SH-SY5Y (cell line): Measurements from ENCODE around the gene PPP3CA.

Experiments
- GATA2 ChIP-seq: IDR thresholded peaks from 2 replicates; pipeline ENCODE4 v1.6.1; 2011; ENCODE audit warnings: mild to moderate bottlenecking, low read depth, low read length
- GATA3 ChIP-seq: IDR thresholded peaks from 2 replicates; pipeline ENCODE4 v1.6.1; 2011; ENCODE audit warnings: low read depth, mild to moderate bottlenecking, low read length, moderate library complexity

PPP3CA gene

DNA sequence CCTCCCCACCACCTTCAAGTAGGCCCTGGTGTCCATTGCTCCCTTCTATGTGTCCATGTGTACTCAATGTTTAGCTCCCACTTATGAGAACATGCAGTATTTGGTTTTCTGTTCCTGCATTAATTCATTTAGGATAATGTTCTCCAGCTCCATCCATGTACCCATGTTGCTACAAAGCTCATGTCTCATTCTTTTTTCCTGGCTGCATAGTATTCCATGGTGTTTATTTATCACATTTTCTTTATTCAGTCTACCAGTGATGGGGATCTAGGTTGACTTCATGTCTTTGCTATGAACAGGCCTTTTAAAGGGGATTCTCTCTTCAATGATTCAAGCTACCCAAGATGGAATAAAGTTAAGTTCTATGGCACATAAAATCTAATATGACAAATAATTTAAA is 119.6 kb downstream of the PPP3CA start:
- TF ChIP-seq GATA2 (no peak), GATA3 (no peak)

DNA sequence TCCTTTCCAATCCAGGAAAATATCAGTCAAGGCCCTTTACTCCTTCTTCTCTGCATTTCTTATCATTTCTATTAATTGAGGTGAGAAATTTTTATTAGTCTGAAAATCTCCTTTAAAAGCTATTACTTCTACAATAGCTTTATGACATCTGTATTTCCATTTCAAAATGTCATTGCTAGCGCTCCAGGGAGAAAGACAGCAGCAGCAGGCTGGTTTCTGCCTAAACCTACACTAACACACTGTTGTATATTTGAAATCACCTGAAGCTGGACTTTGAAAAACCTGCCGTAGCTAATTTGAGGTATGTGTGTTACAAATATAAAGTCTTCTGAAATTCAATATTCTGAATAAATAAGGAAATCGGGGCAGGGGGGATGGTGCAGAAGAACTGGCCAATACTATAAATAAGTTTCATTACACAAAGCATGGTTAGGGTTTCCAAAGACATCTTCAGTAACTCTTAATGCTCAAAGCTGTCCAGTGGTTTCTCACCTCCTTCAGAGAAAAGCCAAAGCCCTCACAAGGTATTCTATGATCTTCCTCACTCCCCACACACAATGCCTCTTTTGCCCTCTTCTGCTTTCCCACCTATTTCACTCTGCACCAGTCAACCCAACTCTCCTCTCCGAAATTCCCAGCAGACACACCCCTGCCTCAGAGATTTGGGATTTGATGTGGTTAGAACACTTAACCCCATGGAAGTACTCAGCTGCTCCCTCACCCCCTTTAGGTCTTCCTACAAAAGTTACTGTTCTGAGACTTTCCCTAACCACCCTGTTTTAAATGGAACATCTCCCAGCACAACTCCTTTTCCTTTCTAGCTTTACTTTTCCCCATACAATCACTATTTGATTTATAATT is 122.7 kb downstream of the PPP3CA start:
- TF ChIP-seq GATA3 (no peak), GATA2 (no peak)

DNA sequence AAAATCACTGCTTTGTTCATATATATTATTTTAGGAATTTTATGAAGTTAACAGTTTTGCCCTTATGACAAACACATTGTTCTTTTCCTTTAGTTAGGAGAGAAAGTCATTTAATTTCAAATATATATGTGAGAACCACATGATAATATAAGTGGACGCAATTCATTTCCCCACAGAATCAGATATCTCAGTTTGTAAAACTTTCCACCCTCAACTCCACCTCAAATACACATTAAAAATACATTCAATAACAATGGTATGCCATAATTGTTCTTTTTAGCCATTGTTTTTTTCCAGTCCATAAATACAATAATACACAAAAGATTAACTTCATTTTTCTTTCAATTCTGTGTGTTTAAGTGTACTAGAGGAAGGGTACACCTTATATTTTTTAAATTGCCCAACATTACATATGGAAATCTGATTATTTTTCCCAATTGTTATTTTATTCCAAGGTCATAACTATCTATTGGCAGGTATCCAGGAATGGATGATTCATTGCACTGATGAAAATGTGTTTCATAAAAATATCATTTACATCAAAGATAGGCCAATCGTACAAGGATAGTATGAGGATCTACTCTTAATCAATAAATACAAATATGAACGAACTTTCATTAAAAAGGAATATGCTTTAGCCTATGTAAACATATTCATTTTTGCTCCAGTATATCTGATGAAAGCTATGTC is 125.0 kb downstream of the PPP3CA start:
- TF ChIP-seq GATA3 (no peak), GATA2 (no peak)

DNA sequence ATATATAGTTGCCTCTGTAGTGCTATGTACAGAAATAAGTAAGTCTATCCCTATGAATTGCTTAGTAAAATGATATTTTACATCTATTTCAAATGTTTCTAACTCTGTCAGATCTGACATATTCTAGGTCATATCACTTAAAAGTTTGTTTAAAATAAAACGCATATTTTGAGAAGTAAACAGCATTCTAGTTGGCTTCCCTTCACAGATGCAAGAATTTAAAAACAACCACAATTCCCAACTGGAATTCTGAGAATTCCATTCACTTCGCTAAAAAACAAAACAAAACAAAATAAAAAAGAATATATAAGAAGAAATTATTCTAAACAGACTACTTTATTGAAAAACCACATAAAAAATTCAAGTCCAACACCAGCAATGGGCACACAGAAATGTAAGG is 126.0 kb downstream of the PPP3CA start:
- no peak for TF ChIP-seq GATA2
- TF ChIP-seq GATA3, result no peak

DNA sequence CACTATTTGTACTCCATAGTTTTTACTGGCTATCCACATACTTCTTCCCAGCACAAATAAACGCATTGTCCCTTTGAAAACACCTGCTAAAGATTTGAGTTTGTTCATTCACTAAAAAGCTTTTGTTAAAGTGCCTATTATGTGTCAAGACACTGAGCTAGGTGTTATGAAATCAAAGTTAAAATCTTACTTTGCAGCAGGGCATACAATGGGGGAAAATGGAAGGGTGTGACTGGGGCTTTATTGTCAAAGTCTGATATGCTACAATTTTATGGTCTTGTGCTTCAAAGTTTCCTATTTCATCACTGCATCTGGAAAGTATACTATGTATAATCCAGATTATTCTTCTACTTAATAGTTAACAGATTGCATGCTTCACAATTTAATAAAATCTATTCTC is 128.4 kb downstream of the PPP3CA start:
- TF ChIP-seq GATA3, result no peak
- TF ChIP-seq GATA2, result no peak

DNA sequence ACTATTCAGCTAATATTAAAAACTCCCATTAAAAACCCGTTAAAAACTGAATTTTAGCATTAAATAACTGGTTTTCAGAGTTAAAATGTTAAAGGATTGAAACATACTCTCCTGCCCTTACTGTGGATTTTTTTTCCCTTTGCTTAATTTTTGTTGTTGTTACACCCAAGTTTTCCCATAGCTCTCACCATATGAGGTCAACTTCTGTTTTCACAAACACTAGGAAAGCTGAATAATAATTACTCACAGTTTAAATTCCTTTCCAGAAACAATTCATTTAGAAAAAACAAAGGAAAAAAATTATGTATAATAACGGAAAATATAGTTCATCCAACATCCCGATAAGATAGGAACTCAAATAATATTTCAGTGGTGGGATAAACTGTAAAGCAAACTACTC is 129.0 kb downstream of the PPP3CA start:
- no peak for TF ChIP-seq GATA3
- no peak for TF ChIP-seq GATA2

DNA sequence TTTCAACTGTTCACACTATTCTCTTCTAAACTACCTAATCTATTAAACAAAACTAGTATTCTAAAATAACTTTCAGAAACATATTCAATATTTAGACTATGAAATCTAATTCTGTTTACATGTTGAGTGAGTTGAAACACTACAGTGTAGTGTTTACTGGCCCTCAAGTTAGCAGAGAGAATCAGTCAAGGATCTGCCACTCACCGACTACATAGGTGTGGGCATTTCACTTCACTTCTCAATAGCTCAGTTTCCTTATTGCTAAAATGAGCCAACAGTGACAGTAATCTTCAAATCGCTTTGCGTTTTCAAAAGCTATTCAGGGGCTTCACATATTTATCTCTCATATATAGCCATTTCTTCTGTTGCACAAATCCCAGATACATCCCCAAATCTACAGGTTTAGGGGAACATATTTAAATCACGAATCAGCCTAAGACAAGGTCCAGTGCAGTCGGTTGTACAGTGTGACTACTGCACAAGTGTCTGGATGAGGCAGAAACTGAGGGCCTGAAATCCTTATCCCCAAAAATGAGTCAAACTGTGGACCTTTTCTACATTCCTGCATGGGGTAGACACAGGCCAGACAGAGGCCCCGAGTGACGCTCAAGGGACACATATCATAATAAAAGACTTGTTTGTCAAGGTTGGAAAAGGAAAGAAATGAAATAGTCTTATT is 129.8 kb downstream of the PPP3CA start:
- TF ChIP-seq GATA3 (no peak), GATA2 (no peak)

DNA sequence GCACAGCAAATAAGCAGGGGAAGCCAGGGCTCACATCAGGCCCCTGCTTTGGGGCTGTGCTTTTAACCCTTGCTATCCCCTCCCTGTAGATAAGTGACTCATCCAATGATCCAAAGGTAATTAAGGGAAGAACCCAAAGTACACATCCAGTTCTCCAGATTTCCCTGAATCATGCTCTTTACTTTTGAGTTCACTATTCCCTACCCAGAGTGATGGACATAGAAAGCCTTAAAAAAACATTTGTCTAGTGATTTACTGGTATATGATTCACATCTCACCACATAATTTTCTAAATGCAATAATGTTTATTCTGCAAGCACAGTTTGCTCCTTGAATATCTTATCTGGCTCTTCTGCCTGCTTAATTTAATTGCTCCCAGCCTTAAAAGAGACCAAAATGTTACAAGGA is 136.2 kb downstream of the PPP3CA start:
- TF ChIP-seq GATA3 (no peak), GATA2 (no peak)

DNA sequence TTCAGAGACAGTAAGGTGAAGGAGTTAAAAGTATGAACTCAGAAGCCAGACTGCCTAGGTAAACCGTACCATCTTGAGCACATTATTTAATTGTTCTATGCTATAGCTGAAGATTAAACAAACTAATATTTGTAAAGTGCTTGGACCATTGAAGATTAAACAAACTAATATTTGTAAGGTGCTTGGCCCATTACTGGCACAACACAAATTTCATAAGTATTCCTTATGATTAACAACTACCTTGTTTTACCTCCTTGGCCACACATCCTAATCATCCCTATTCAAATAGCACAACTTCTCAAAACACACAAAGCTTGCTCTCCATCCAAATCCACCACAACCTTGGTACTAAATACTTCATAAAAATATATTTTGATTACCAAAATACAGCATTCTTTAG is 137.0 kb downstream of the PPP3CA start:
- TF ChIP-seq GATA2 (no peak), GATA3 (no peak)

DNA sequence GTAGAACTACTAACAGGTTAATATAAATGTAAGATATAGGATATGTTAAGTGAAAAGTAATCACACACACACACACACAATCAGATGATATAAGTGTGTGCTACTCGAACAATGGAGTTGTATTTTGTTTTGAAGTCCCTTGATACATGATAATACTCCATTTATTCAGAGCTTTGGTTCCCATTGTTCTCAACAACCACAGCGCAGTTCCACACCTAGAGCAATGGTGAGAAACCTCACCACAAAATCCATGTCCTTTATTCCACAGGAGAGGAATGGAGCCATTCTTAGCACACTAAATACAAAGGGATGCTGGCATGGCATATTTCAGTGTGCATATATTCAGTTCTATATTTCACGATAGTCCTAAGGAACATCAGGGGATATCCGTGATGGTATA is 139.2 kb downstream of the PPP3CA start:
- TF ChIP-seq GATA2, result no peak
- no peak for TF ChIP-seq GATA3

DNA sequence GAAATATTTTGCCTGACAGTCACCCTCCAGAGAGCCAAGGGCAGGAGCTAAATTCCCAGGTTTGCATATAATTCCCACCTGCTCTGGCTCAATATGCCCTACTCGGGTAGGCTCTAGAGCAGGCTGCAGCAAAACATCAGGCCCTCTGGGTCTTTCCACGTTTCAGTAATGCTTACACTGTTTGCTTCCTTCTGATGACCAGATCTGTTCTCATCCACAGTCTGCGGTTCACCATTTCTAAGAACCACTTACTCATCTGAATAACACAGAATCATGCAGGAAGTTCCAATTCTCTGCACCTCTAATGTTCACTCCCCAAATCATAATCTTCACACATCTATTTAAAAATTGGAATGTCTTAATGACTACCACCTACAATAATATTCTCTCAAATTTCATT is 141.4 kb downstream of the PPP3CA start:
- TF ChIP-seq GATA3, result no peak
- no peak for TF ChIP-seq GATA2

DNA sequence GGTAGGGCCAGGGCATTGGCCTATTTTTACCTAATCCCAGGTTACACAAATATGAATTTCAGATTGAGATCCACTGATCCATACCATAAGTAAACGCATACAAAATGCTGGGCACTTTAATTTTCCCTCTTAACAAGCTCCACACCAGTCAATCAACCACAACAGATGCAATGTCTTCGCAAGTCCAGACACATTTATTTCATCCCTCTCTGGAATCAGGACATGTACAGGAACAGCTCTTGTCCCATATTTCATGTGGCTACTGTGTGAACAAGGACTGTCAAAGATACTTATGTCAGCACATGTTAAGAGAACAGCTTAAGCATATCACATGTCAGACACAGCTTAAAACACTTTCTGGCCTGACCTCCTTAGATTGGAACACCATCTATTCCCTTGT is 145.9 kb downstream of the PPP3CA start:
- TF ChIP-seq GATA2, result no peak
- TF ChIP-seq GATA3, result no peak

DNA sequence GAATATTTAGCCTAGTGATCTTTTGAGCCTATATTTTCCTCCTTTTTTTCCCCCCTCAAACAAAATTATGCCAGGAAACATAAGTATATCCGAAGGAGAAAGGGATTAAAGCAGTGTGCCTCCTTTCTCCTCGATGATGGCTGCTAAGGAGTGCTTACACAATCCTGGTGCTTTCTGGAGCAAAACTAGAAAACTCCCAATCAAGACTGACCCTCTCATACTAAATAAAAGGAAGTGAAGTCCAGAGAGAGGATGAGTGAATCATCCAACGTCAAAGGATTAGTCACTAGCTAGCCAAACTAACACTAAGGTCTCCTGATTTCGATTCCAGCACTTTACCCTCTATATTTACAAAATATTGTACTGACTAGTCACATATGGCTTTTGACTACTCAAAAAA is 146.8 kb downstream of the PPP3CA start:
- TF ChIP-seq GATA3 (no peak), GATA2 (no peak)

DNA sequence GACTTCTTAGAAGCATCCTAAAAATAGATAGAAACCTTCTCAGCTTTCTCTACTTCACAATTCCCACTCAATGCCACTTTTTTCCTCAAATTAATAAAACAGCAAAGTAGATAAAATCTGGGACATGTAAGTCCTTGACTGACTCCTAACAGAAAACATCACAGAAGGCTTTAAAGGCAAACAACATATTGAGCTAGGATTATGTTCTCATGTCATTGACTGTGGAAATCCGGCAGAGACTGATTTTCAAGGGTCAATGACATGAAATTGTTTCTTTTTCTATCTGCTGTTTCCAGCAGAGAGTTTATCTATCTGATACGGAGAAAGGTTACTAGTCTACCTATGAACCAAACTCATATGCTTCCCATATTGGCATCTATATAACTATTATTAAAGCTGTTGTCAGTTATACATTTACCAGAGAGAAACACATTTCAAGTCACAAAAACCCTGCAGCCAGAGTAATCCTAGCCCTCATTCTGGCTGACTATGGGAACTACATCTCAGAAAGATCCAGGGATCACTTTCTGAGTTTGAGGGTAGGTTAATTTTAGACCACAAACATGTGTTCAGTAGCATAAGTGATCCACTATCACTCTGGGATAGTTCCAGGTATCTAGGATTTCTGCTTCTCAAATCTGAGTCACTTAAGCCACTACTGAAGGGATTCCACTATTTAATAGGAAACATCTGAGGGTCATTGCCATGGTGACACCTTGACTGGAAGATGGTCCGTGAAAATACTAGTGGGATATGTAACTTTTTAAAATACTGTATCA is 147.6 kb downstream of the PPP3CA start:
- no peak for TF ChIP-seq GATA3
- no peak for TF ChIP-seq GATA2
